HEK293 (cell line): ENCODE data around the gene S100A12.

Experiments
- CTCF ChIA-PET: fragments of 350-600 bp; formaldehyde crosslinking; extraction: SDS; loops from one replicate; lab custom pipeline; 2021; ENCODE audit warnings: antibody characterized with exemption; lab: Yijun Ruan, JAX
- POLR2A ChIA-PET: fragments of 300-600 bp; formaldehyde crosslinking; extraction: SDS; loops from one replicate; lab custom pipeline; 2020; ENCODE audit warnings: antibody characterized with exemption, inconsistent platforms; lab: Yijun Ruan, JAX
- H3K27ac ChIP-seq: fragments of 200-500 bp; sonication (Bioruptor generic); 2 replicates; pipeline ENCODE4 v1.5.1; 2014; ENCODE audit warnings: low read depth, low read length, control low read depth, inconsistent platforms; ENCODE audit errors: extremely low read depth
- H3K36me3 ChIP-seq, 2 experiments: fragments of 200-500 bp in 1 of 2; sonication (Bioruptor generic) in 1 of 2; 1 replicate in 1 of 2; 2 replicates in 1 of 2; pipeline ENCODE4 v1.5.1; 2014 to 2017; ENCODE audit warnings: inconsistent platforms in 2 of 2, low read length in 2 of 2; ENCODE audit not compliant: control insufficient read depth in 2 of 2, insufficient read depth in 1 of 2
- H3K4me1 ChIP-seq: fragments of 200-500 bp; sonication (Bioruptor generic); 2 replicates; pipeline ENCODE4 v1.5.1; 2014; ENCODE audit warnings: mild to moderate bottlenecking, low read length, inconsistent platforms; ENCODE audit not compliant: control insufficient read depth, insufficient read depth
- H3K4me3 ChIP-seq: 2 replicates; pipeline ENCODE4 v1.5.1; 2011; ENCODE audit warnings: low read depth, mild to moderate bottlenecking, control low read depth, low read length, moderate library complexity
- H3K9me3 ChIP-seq: fragments of 200-500 bp; sonication (Bioruptor generic); 2 replicates; pipeline ENCODE4 v1.5.1; 2014; ENCODE audit warnings: low read depth, low read length, inconsistent platforms; ENCODE audit not compliant: control insufficient read depth, insufficient read depth
- GFI1B ChIP-seq: fragments of 450-650 bp; formaldehyde crosslinking; IDR thresholded peaks from 2 replicates; pipeline ENCODE4 v1.5.1; 2016; ENCODE audit warnings: missing biosample characterization, missing genetic modification characterization
- HOXA7 ChIP-seq: sonication (generic); formaldehyde crosslinking; IDR thresholded peaks from 2 replicates; pipeline ENCODE4 v1.8.1; 2022; ENCODE audit warnings: missing genetic modification reagents, borderline replicate concordance
- IKZF3 ChIP-seq: fragments of 450-650 bp; IDR thresholded peaks from 2 replicates; pipeline ENCODE4 v1.5.0; 2018; ENCODE audit warnings: missing biosample characterization, mild to moderate bottlenecking, missing genetic modification characterization, moderate library complexity
- KLF1 ChIP-seq: fragments of 450-650 bp; formaldehyde crosslinking; IDR thresholded peaks from 2 replicates; pipeline ENCODE4 v1.5.1; 2016; ENCODE audit warnings: missing biosample characterization, missing genetic modification characterization
- SCRT2 ChIP-seq: fragments of 450-650 bp; formaldehyde crosslinking; IDR thresholded peaks from 2 replicates; pipeline ENCODE4 v1.5.1; 2016; ENCODE audit warnings: missing biosample characterization, missing genetic modification characterization
- SP3 ChIP-seq: fragments of 450-650 bp; formaldehyde crosslinking; IDR thresholded peaks from 2 replicates; pipeline ENCODE4 v1.5.1; 2016; ENCODE audit warnings: missing biosample characterization, missing genetic modification characterization
- SP7 ChIP-seq: fragments of 450-650 bp; formaldehyde crosslinking; IDR thresholded peaks from 2 replicates; pipeline ENCODE4 v1.5.1; 2016; ENCODE audit warnings: missing biosample characterization, missing genetic modification characterization
- ZBTB48 ChIP-seq: fragments of 450-650 bp; formaldehyde crosslinking; IDR thresholded peaks from 2 replicates; pipeline ENCODE4 v1.5.1; 2016; ENCODE audit warnings: missing biosample characterization, missing genetic modification characterization
- ZFP3 ChIP-seq: fragments of 450-650 bp; formaldehyde crosslinking; IDR thresholded peaks from 2 replicates; pipeline ENCODE4 v1.5.1; 2016; ENCODE audit warnings: low read depth, missing biosample characterization, missing genetic modification characterization
- ZNF112 ChIP-seq: fragments of 450-650 bp; formaldehyde crosslinking; IDR thresholded peaks from 2 replicates; pipeline ENCODE4 v1.5.0; 2017; ENCODE audit warnings: missing biosample characterization, missing genetic modification characterization
- ZNF121 ChIP-seq: fragments of 450-650 bp; formaldehyde crosslinking; IDR thresholded peaks from 2 replicates; pipeline ENCODE4 v1.5.1; 2016; ENCODE audit warnings: missing biosample characterization, missing genetic modification characterization
- ZNF146 ChIP-seq: fragments of 450-650 bp; formaldehyde crosslinking; IDR thresholded peaks from 2 replicates; pipeline ENCODE4 v1.5.1; 2016; ENCODE audit warnings: missing biosample characterization, missing genetic modification characterization
- ZNF18 ChIP-seq: fragments of 450-650 bp; formaldehyde crosslinking; IDR thresholded peaks from 2 replicates; pipeline ENCODE4 v1.5.1; 2016; ENCODE audit warnings: missing biosample characterization, missing genetic modification characterization
- ZNF280C ChIP-seq: fragments of 450-650 bp; formaldehyde crosslinking; IDR thresholded peaks from 2 replicates; pipeline ENCODE4 v1.5.1; 2016; ENCODE audit warnings: missing biosample characterization, missing genetic modification characterization
- ZNF302 ChIP-seq: fragments of 450-650 bp; formaldehyde crosslinking; IDR thresholded peaks from 2 replicates; pipeline ENCODE4 v1.5.1; 2016; ENCODE audit warnings: missing biosample characterization, missing genetic modification characterization, low read depth
- ZNF335 ChIP-seq: fragments of 450-650 bp; formaldehyde crosslinking; conservative IDR thresholded peaks from 2 replicates; pipeline ENCODE4 v1.5.1; 2016; ENCODE audit warnings: missing biosample characterization, missing genetic modification characterization
- ZNF362 ChIP-seq: fragments of 450-650 bp; formaldehyde crosslinking; IDR thresholded peaks from 2 replicates; pipeline ENCODE4 v1.5.1; 2016; ENCODE audit warnings: missing biosample characterization, missing genetic modification characterization
- ZNF366 ChIP-seq: fragments of 450-650 bp; formaldehyde crosslinking; conservative IDR thresholded peaks from 2 replicates; pipeline ENCODE4 v1.5.1; 2016; ENCODE audit warnings: missing biosample characterization, missing genetic modification characterization
- ZNF37A ChIP-seq: fragments of 450-650 bp; IDR thresholded peaks from 2 replicates; pipeline ENCODE4 v1.5.1; 2018; ENCODE audit warnings: missing biosample characterization, missing genetic modification characterization
- ZNF510 ChIP-seq: fragments of 450-650 bp; formaldehyde crosslinking; IDR thresholded peaks from 2 replicates; pipeline ENCODE4 v1.5.1; 2018; ENCODE audit warnings: mild to moderate bottlenecking, missing genetic modification characterization, missing biosample characterization; ENCODE audit not compliant: insufficient replicate concordance
- ZNF558 ChIP-seq: fragments of 450-650 bp; formaldehyde crosslinking; IDR thresholded peaks from 2 replicates; pipeline ENCODE4 v1.5.1; 2016; ENCODE audit warnings: missing biosample characterization, missing genetic modification characterization
- ZNF561 ChIP-seq: fragments of 450-650 bp; IDR thresholded peaks from 2 replicates; pipeline ENCODE4 v1.5.1; 2018; ENCODE audit warnings: missing biosample characterization, missing genetic modification characterization, borderline replicate concordance
- ZNF624 ChIP-seq: fragments of 450-650 bp; formaldehyde crosslinking; IDR thresholded peaks from 2 replicates; pipeline ENCODE4 v1.5.1; 2017; ENCODE audit warnings: missing biosample characterization, missing genetic modification characterization
- ZNF704 ChIP-seq: fragments of 450-650 bp; formaldehyde crosslinking; IDR thresholded peaks from 2 replicates; pipeline ENCODE4 v1.5.1; 2016; ENCODE audit warnings: missing biosample characterization, missing genetic modification characterization
- ZNF76 ChIP-seq: fragments of 450-650 bp; formaldehyde crosslinking; IDR thresholded peaks from 2 replicates; pipeline ENCODE4; 2016; ENCODE audit warnings: low read depth, missing biosample characterization, missing genetic modification characterization, borderline replicate concordance
- ZNF843 ChIP-seq: fragments of 450-650 bp; formaldehyde crosslinking; IDR thresholded peaks from 2 replicates; pipeline ENCODE4 v1.5.1; 2016; ENCODE audit warnings: missing biosample characterization, missing genetic modification characterization
- TF ChIP-seq, protein P1 (sequence below): fragments of 450-650 bp; formaldehyde crosslinking; IDR thresholded peaks from 2 replicates; pipeline ENCODE4 v1.5.1; 2016; ENCODE audit warnings: missing biosample characterization, missing genetic modification characterization, borderline replicate concordance

S100A12 gene

GRCh38 chr1:153368495-153368894 is 6.9 kb downstream of the S100A12 start (continued):
- TF ChIP-seq ZFP3 (tag by site-specific recombination) (no peak), ZNF561 (tag by site-specific recombination) (no peak), ZNF18 (no peak), ZNF121 (no peak), SCRT2 (no peak), ZNF366 (no peak), ZNF37A (tag by site-specific recombination) (no peak)

DNA sequence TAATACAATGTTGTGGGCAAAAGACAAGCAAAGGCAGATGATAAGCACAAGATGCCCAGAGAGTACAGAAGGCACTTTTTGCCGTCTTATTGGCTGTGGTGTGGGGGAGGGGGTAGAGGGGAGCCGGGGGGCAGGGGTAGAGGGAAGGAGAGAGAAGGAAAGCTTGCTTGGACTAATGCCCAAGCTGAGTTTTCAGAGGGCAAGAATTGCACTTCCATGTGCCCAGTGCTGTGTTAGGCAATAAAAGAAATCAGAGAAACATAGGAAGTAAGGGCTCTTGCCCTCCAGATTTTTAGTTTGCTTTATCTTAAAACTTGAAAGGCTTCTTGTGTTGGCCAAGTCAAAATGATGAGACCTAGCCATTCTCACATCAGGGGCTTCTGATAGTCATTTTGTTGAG is 8.3 kb downstream of the S100A12 start:
- Histone ChIP-seq H3K27ac (no peak overlapping the region), H3K4me3 (no peak overlapping the region), H3K36me3 (no peaks in the 10 kb centered on the region), H3K4me1 (no peaks in the 10 kb centered on the region)
- ChIA-PET POLR2A (no interaction called here), CTCF (interaction anchor here (0.6 to 2.0 kb wide), 2 partner anchors 15 to 80 kb away, joined by 4 read pairs; no protein-coding TSS in a partner anchor)
- TF ChIP-seq ZNF558 (tag by site-specific recombination), result no peak
- no peak for TF ChIP-seq ZNF624 (tag by site-specific recombination)
- TF ChIP-seq ZNF843 (tag by site-specific recombination), result no peak
- no peak for TF ChIP-seq SP7 (tag by site-specific recombination)
- no peak for TF ChIP-seq SP3 (tag by site-specific recombination)
- TF ChIP-seq KLF1 (tag by site-specific recombination), result no peak
- no peak for TF ChIP-seq ZNF704
- TF ChIP-seq ZBTB48 (tag by site-specific recombination), result no peak
- no peak for TF ChIP-seq ZNF510
- TF ChIP-seq IKZF3 (tag by site-specific recombination), result no peak
- TF ChIP-seq HOXA7, result no peak
- no peak for TF ChIP-seq ZNF362
- no peak for TF ChIP-seq ZNF302 (tag by site-specific recombination)
- TF ChIP-seq ZNF280C, result no peak
- no peak for TF ChIP-seq ZNF146
- TF ChIP-seq ZNF76 (tag by site-specific recombination), result no peak
- TF ChIP-seq ZNF335 (tag by site-specific recombination), result no peak
- no peak for TF ChIP-seq ZNF112 (tag by site-specific recombination)
- TF ChIP-seq, protein P1, sequence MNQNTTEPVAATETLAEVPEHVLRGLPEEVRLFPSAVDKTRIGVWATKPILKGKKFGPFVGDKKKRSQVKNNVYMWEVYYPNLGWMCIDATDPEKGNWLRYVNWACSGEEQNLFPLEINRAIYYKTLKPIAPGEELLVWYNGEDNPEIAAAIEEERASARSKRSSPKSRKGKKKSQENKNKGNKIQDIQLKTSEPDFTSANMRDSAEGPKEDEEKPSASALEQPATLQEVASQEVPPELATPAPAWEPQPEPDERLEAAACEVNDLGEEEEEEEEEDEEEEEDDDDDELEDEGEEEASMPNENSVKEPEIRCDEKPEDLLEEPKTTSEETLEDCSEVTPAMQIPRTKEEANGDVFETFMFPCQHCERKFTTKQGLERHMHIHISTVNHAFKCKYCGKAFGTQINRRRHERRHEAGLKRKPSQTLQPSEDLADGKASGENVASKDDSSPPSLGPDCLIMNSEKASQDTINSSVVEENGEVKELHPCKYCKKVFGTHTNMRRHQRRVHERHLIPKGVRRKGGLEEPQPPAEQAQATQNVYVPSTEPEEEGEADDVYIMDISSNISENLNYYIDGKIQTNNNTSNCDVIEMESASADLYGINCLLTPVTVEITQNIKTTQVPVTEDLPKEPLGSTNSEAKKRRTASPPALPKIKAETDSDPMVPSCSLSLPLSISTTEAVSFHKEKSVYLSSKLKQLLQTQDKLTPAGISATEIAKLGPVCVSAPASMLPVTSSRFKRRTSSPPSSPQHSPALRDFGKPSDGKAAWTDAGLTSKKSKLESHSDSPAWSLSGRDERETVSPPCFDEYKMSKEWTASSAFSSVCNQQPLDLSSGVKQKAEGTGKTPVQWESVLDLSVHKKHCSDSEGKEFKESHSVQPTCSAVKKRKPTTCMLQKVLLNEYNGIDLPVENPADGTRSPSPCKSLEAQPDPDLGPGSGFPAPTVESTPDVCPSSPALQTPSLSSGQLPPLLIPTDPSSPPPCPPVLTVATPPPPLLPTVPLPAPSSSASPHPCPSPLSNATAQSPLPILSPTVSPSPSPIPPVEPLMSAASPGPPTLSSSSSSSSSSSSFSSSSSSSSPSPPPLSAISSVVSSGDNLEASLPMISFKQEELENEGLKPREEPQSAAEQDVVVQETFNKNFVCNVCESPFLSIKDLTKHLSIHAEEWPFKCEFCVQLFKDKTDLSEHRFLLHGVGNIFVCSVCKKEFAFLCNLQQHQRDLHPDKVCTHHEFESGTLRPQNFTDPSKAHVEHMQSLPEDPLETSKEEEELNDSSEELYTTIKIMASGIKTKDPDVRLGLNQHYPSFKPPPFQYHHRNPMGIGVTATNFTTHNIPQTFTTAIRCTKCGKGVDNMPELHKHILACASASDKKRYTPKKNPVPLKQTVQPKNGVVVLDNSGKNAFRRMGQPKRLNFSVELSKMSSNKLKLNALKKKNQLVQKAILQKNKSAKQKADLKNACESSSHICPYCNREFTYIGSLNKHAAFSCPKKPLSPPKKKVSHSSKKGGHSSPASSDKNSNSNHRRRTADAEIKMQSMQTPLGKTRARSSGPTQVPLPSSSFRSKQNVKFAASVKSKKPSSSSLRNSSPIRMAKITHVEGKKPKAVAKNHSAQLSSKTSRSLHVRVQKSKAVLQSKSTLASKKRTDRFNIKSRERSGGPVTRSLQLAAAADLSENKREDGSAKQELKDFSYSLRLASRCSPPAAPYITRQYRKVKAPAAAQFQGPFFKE, result no peak
- no peak for TF ChIP-seq GFI1B (tag by site-specific recombination)
- TF ChIP-seq, all 188 proteins: peak for 0
- H3K9me3 ChIP-seq, result no peaks in the 10 kb centered on the region
